Measurements from ENCODE around the gene TRANK1.
"Not testable (repeated sequence)": the region's sequence is repeated elsewhere in the genome, so short reads cannot be mapped to it uniquely, and the experiment has no call there.

The TRANK1 gene

DNA sequence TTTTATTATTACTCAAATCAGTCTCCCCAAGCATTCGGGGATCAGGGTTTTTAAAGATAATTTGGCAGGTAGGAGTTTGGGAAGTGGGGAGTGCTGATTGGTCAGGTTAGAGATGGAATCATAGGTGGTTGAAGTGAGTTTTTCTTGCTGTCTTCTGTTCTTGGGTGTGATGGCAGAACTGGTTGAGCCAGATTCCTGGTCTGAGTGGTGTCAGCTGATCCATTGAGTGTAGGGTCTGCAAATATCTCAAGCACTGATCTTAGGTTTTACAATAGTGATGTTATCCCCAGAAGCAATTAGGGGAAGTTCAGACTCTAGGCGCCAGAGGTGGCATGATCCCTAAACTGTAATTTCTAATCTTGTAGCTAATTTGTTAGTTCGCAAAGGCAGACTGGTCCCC lies 20.6 kb upstream of the TRANK1 start:
- no peak overlapping the region for H3K4me3 ChIP-seq (replicated peaks; ENCODE audit: low read depth, low read length)
- TF ChIP-seq, protein P1, sequence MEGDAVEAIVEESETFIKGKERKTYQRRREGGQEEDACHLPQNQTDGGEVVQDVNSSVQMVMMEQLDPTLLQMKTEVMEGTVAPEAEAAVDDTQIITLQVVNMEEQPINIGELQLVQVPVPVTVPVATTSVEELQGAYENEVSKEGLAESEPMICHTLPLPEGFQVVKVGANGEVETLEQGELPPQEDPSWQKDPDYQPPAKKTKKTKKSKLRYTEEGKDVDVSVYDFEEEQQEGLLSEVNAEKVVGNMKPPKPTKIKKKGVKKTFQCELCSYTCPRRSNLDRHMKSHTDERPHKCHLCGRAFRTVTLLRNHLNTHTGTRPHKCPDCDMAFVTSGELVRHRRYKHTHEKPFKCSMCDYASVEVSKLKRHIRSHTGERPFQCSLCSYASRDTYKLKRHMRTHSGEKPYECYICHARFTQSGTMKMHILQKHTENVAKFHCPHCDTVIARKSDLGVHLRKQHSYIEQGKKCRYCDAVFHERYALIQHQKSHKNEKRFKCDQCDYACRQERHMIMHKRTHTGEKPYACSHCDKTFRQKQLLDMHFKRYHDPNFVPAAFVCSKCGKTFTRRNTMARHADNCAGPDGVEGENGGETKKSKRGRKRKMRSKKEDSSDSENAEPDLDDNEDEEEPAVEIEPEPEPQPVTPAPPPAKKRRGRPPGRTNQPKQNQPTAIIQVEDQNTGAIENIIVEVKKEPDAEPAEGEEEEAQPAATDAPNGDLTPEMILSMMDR (IDR thresholded peaks at IDR 0.05; ENCODE audit: low read length, missing control alignments) = no peak
- DNase-seq (ENCODE audit: low read depth) = no peak

DNA sequence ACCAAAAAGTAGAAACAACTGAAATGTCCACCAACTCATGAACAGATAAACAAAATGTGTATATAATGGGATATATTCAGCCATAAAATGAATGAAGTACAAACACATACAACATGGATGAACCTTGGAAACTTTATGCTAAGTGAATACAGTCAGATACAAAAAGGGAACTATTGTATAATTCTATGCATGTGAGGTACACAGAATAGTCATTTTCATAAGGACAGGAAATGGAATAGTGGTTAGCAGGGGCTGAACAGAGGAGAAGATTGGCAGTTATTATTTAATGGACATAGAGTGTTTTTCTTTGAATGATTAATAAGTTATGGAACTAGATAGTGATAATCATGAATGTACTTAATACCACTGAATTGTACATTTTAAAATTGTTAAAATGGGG lies 20.0 kb upstream of the TRANK1 start:
- TF ChIP-seq, protein P1 (IDR thresholded peaks at IDR 0.05; ENCODE audit: low read length, missing control alignments) = no peak
- no peak overlapping the region for H3K4me3 ChIP-seq (replicated peaks; ENCODE audit: low read depth, low read length)
- DNase-seq (ENCODE audit: low read depth) = no peak

DNA sequence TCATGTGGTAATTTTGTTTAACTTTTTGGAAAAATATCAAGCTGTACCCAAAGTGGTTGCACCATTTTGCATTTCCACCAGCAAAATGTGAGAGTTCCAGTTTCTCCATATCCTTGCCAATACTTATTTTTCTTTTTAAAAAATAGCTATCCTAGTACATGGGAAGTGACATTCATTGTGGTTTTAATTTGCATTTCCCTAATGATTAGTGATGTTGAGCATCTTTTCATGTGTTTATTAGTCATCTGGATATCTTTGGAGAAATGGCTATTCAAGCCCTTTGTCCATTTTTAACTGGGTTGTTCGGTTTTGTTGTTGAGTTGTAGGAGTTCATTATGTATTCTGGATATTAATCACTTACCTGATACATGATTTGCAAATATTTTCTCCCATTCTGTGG lies 19.5 kb upstream of the TRANK1 start:
- H3K4me3 ChIP-seq (replicated peaks; ENCODE audit: low read depth, low read length) = no peak overlapping the region
- no peak for DNase-seq (ENCODE audit: low read depth)
- TF ChIP-seq, protein P1 (IDR thresholded peaks at IDR 0.05; ENCODE audit: low read length, missing control alignments) = no peak

DNA sequence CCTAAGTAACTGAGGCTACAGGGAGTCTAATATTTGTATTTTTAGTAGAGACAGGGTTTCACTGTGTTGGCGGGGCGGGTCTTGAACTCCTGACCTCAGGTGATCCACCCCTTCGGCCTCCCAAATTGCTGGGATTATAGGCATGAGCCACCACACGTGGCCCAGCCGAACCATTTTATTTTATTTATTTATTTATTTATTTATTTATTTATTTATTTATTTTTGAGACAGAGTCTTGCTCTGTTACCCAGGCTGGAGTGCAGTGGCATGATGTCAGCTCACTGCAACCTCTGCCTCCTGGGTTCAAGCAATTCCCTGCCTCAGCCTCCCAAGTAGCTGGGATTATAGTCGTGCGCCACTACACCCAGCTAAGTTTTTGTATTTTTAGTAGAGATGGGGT lies 18.2 kb upstream of the TRANK1 start:
- DNase-seq (ENCODE audit: low read depth) = not testable (repeated sequence)

DNA sequence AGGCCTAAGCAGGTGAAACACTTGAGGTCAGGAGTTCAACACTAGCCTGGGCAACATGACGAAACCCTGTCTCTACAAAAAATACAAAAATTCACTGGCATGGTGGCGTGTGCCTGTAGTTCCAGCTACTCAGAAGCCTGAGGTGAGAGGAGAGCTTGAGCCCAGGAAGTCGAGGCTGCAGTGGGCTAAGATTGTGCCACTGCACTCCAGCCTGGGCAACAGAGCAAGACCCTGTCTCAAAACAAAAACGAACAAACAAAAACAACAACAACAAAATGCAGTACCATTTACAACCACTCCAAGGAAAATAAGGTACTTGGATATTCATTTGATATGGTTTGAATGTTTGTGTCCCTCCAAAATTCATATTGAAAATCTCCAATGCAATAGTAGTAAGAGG lies 15.6 kb upstream of the TRANK1 start:
- no peak overlapping the region for H3K4me3 ChIP-seq (replicated peaks; ENCODE audit: low read depth, low read length)
- DNase-seq (ENCODE audit: low read depth) = no peak
- TF ChIP-seq, protein P1 (IDR thresholded peaks at IDR 0.05; ENCODE audit: low read length, missing control alignments) = no peak

More for the DNA sequence above, 18.2 kb upstream of the TRANK1 start:
- H3K4me3 ChIP-seq (replicated peaks; ENCODE audit: low read depth, low read length) = not testable (repeated sequence)

DNA sequence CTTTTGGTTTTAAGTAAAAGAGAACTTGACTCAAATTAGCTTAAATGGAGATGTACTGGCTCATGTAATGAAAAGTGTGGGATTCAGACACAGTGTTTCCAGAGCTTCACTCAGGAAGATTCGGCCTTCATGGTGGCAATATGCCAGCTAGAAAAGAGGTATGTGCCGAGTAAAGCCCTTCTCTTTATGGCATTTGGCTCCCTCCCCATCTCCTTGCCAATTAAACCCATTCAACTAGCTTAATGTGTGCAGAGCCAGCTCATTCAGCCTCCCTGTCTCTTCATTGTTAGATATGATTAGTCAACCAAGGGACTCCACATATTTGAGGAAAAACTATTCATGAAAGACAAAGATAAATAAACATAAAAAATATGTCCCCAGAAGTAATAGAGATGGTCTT lies 15.0 kb upstream of the TRANK1 start:
- no peak overlapping the region for H3K4me3 ChIP-seq (replicated peaks; ENCODE audit: low read depth, low read length)
- TF ChIP-seq, protein P1 (IDR thresholded peaks at IDR 0.05; ENCODE audit: low read length, missing control alignments) = no peak
- no peak for DNase-seq (ENCODE audit: low read depth)

DNA sequence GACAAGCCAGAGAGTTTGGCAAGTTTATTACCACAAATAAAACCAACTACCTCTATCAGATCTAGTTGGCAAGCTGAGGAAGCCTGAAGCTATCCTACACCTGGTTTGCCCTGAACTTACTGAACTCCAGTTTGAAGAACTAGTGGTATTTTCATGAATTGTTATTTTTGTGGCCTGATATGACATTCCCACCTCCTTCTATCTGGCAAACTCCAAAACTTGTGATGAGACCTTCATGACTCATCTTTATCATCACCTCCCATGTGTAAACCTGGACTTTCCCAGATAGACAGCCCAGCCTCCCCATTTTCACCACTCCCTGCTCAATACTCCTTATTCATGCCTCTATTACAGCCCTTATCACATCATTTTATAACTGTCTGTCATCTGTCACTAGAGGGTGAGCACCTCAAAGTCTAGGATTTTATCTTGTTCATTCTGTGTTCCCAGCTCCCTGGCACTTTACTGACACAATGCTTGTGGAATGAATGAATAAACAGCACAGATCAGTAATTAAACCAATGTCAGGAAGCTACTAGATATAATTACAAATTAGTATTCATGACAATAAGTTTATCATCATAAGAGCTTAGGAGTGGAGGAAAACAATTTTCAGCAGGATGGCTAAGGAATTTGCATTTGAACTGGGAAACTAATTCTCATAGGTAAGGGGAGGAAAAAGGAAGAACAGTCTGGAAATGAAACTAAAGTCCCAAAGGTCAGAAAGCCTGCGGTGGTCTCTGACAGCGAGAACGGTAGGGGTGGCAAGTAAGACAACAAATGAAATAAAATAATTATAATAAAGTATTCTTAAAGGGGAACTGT lies 13.2 kb upstream of the TRANK1 start:
- peak overlapping the region; percentile 2 for H3K4me3 ChIP-seq (replicated peaks; ENCODE audit: low read depth, low read length)
- TF ChIP-seq, protein P1 (IDR thresholded peaks at IDR 0.05; ENCODE audit: low read length, missing control alignments) = no peak
- DNase-seq (ENCODE audit: low read depth) = peak; percentile 61
